ENCODE measurements around the gene WDR53. TPM values are rescaled to one million over a fixed set of nuclear protein-coding genes. Genes with fewer than 3 reads are reported as not detected.
"Not testable (repeated sequence)": the region's sequence is repeated elsewhere in the genome, so short reads cannot be mapped to it uniquely, and the experiment has no call there.

WDR53 gene
- total RNA-seq, 4 donors from 2014 or later = 3.8 to 8.7 (median 5.6) TPM

- peak overlapping the region in 1 of 4 donors; percentile 10 for H3K27ac ChIP-seq (replicated peaks in 1 of 4)
- no peaks in the 10 kb centered on the region for H3K36me3 ChIP-seq
- WGBS = 31% methylated on average over 5 of the region's 5 CpGs
- peaks cover 0 to 16% (median 12%) of the 10 kb centered on the region in 4 donors for H3K4me1 ChIP-seq
- no peak for DNase-seq (ENCODE audit: extremely low spot score)
- TF ChIP-seq CTCF (IDR thresholded peaks at IDR 0.05) = no peak
- TF ChIP-seq POLR2AphosphoS5 (IDR thresholded peaks at IDR 0.05) = no peak
- TF ChIP-seq EP300 (IDR thresholded peaks at IDR 0.05) = no peak
- no peak for TF ChIP-seq POLR2A (IDR thresholded peaks at IDR 0.05; ENCODE audit: low read depth)
- intact Hi-C loops (cut with DNase I) = no loop called here
- no peaks in the 10 kb centered on the region for H3K27me3 ChIP-seq
- no peaks in the 10 kb centered on the region for H3K9me3 ChIP-seq
- H3K4me3 ChIP-seq = no peak overlapping the region
Observed at GRCh38 chr3:196596355-196596754, 28.0 kb upstream of the WDR53 start.

GRCh38 chr3:196590279-196590678 is 21.9 kb upstream of the WDR53 start:
- intact Hi-C loops (cut with DNase I) = no loop called here
- TF ChIP-seq EP300 (IDR thresholded peaks at IDR 0.05) (no peak), CTCF (IDR thresholded peaks at IDR 0.05) (no peak), POLR2AphosphoS5 (IDR thresholded peaks at IDR 0.05) (no peak), POLR2A (IDR thresholded peaks at IDR 0.05; ENCODE audit: low read depth) (no peak)
- Histone ChIP-seq H3K4me3 (no peak overlapping the region), H3K27me3 (no peaks in the 10 kb centered on the region), H3K36me3 (peaks cover 0 to 17% (median 3%) of the 10 kb centered on the region in 4 donors), H3K4me1 (peaks cover 0 to 8% (median 4%) of the 10 kb centered on the region in 4 donors), H3K9me3 (no peaks in the 10 kb centered on the region), H3K27ac (replicated peaks in 1 of 4) (no peak overlapping the region)
- 90% methylated on average over 5 of the region's 5 CpGs for WGBS
- DNase-seq (ENCODE audit: extremely low spot score) = no peak

DNA sequence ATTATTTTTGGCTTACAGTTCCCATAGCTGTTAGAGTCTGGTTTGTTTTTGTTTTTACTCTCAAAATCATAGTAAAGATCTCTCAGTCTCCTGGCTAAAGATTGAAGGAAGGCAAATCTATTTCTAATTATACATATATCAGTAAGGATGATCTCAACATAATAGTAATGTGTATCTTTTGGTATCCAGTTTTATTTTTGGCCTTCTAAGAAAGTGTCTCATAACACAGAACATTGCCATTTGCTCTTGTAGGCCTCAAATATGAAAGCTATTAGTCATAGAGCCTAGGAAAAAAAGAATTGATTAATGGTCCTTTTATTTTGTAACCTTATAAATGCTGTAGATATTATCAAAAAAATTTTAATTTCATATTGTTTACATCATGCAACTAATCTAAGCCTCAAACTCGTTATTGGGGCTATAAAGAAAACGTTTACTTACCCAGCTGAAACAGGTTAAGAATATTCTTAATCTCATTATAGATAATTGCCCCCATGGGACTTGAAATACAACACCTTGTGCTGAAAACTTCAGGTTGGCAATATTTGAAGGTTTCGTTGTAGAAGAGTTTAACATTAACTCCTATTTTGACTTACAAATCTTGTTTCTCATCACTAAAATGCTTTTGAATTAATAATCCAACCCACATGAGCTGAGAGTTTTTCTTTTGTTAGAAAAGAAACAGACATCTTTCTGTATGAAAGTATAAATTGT is 16.8 kb upstream of the WDR53 start:
- peaks cover 22 to 52% (median 25%) of the 10 kb centered on the region in 4 donors for H3K36me3 ChIP-seq
- no peak for TF ChIP-seq POLR2A (IDR thresholded peaks at IDR 0.05; ENCODE audit: low read depth)
- no peak for TF ChIP-seq POLR2AphosphoS5 (IDR thresholded peaks at IDR 0.05)
- no peak for TF ChIP-seq CTCF (IDR thresholded peaks at IDR 0.05)
- no peak for TF ChIP-seq EP300 (IDR thresholded peaks at IDR 0.05)
- no peak overlapping the region for H3K27ac ChIP-seq (replicated peaks in 1 of 4)
- no peak overlapping the region for H3K4me3 ChIP-seq
- DNase-seq (ENCODE audit: extremely low spot score) = no peak
- no peaks in the 10 kb centered on the region for H3K27me3 ChIP-seq
- no peaks in the 10 kb centered on the region for H3K9me3 ChIP-seq
- intact Hi-C loops (cut with DNase I) = no loop called here
- WGBS = 78% methylated on average over 3 of the region's 3 CpGs
- peaks cover 0 to 8% (median 4%) of the 10 kb centered on the region in 4 donors for H3K4me1 ChIP-seq

- 89% methylated on average over 1 of the region's 1 CpG for WGBS
Observed at GRCh38 chr3:196572389-196572788, 4.0 kb upstream of the WDR53 start.

GRCh38 chr3:196570332-196570731 is 2.0 kb upstream of the WDR53 start:
- H3K4me3 ChIP-seq; intact Hi-C loops (cut with DNase I); H3K27ac ChIP-seq (replicated peaks in 1 of 4); H3K27me3 ChIP-seq; H3K9me3 ChIP-seq: not testable (repeated sequence)
- 93% methylated on average over 13 of the region's 13 CpGs for WGBS
- Histone ChIP-seq H3K36me3 (peaks cover 0 to 16% (median 9%) of the 10 kb centered on the region in 4 donors), H3K4me1 (peaks cover 29 to 60% (median 38%) of the 10 kb centered on the region in 4 donors)
- DNase-seq (ENCODE audit: extremely low spot score) = peak; percentile 3

More at GRCh38 chr3:196572389-196572788, 4.0 kb upstream of the WDR53 start:
- Histone ChIP-seq H3K4me1 (peaks cover 26 to 50% (median 34%) of the 10 kb centered on the region in 4 donors), H3K4me3 (no peak overlapping the region), H3K27me3 (no peaks in the 10 kb centered on the region), H3K27ac (replicated peaks in 1 of 4) (no peak overlapping the region), H3K36me3 (peaks cover 0 to 2% (median under 1%) of the 10 kb centered on the region in 4 donors), H3K9me3 (no peaks in the 10 kb centered on the region)
- peak; percentile 31 for DNase-seq (ENCODE audit: extremely low spot score)
- intact Hi-C loops (cut with DNase I) = no loop called here
- TF ChIP-seq EP300 (IDR thresholded peaks at IDR 0.05) = no peak
